CD1c-positive myeloid dendritic cell (primary cell): ENCODE results near the gene ZBTB7C.

Experiments
- DNase-seq: peaks from one replicate; pipeline ENCODE4 v3.0.0-alpha.2; 2016; ENCODE audit errors: extremely low spot score

The ZBTB7C gene

DNA sequence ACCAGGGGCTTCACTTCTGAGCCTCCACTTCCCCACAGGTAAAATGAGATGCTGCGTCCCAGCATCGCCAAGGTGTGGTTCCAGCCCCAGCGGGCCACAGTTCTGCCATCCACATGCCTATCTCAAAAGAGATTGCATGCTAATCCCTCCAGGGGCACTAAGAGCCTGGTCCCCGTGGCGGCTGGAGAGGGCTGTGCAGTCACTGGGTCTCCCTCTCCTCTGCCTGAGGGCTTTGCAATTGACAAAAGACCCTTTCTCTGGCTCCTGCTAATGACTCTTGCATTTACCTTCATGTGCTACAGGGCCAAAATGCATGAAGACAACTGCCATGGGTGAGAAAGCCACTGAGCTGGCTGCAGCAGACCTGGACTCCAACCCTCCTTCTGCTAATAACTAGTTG lies 18.5 kb downstream of the ZBTB7C start:
- no peak for DNase-seq

DNA sequence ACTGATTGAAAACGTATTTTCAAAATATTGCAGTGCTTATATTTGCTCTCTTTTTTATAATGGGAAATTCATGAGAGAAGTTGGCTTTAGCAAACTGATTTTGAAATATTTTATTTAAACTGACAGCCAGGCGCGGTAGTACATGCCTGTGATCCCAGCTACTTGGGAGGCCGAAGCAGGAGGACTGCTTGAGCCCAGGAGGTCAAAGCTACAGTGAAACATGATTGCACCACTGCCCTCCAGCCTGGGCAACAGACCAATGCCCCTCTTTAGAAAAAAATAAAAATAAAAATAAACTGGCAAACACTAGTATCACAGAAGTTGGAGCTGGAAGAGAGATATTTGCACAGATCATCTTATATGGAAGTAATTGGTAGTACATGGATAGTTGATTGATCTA lies 20.7 kb downstream of the ZBTB7C start:
- no peak for DNase-seq

GRCh38 chr18:48387300-48387699 lies 21.9 kb downstream of the ZBTB7C start:
- no peak for DNase-seq

DNA sequence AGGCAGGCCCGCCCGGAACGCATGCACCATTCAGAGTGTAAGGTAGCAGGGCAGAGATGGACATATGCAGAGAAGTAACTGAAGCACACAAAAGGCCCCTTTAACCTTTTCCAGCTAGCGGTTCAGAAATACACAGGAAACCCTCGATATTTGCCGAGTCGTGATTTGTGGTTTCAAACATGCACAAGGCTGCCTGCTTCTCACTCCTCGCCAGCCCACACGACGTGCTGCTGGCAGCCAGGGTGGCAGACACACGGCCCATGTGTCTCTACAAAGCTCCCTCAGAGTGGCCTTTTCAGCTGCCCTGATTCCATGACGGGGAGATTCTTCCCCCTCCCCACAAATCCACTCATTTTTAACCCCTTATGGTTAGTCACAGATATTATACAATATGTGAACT lies 23.6 kb downstream of the ZBTB7C start:
- no peak for DNase-seq

- DNase-seq: no peak
Measured at GRCh38 chr18:48376934-48377333, 32.2 kb downstream of the ZBTB7C start.

GRCh38 chr18:48376406-48376805 lies 32.8 kb downstream of the ZBTB7C start:
- no peak for DNase-seq

- no peak for DNase-seq
Measured at GRCh38 chr18:48375150-48375800, 33.9 kb downstream of the ZBTB7C start.

- DNase-seq: no peak
Measured at GRCh38 chr18:48374423-48375149, 34.6 kb downstream of the ZBTB7C start.

GRCh38 chr18:48371854-48372602 lies 37.2 kb downstream of the ZBTB7C start:
- DNase-seq: no peak

DNA sequence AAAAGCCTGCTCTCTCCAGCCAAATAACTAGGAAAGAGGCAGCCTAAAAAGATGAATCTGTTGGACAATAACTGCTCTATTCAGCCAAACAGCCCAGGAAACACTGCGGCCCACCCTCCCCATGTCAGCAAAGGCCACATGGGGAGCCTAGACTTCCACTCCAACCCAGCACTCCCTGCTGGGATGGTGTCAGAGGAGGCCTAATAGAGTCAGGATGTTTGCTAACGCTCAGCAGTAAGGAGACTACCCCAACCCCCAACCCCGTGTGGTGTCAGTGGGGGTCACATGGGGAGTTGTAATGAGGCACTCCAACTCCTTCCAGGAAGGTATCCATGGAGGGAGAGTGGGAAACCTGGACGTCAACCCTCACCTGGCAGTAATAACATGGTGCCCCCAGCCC lies 41.6 kb downstream of the ZBTB7C start:
- no peak for DNase-seq

DNA sequence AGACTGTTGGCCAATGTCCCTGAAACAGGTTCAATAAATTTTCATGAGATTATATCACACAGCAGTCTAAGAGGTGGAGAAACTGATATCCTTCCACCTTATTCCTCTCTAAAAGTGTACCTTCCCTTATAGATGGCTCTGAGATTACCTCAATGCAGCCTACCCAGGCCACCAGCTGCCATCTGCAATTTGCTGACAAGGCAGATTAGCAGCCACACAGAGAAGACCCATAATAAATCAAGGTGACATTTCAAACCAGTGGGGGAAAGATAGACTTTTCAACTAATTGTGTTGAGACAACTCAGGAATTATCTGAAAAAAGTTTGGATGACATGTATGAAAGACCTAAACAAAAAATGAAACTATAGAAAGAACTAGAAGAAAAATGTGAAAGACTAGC lies 43.2 kb downstream of the ZBTB7C start:
- DNase-seq: no peak

GRCh38 chr18:48364146-48364545 lies 45.0 kb downstream of the ZBTB7C start:
- DNase-seq: no peak

GRCh38 chr18:48363175-48363574 lies 46.0 kb downstream of the ZBTB7C start:
- no peak for DNase-seq

- no peak for DNase-seq
Measured at GRCh38 chr18:48361801-48362200, 47.4 kb downstream of the ZBTB7C start.

GRCh38 chr18:48360376-48361021 lies 48.7 kb downstream of the ZBTB7C start:
- no peak for DNase-seq

- DNase-seq: no peak
Measured at GRCh38 chr18:48359626-48360025, 49.6 kb downstream of the ZBTB7C start.

DNA sequence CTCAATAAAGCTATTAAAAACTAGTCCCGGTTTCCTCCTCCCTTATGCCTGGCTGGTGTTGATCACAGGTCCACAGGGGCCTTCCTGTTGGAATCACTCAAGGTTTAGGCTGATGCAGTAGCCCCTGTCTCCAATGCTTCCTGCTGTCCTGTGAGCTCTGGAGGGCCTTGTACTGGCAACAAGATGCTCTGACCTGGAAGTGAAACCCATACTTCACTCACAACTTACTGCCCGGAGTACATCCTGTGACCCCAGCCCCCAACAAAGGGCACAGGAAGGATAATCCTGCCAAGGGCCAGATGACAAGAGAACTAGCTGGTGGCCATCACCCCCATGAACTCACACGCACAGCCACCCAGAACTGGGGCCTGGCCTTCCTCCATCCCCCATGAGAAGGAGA lies 50.3 kb downstream of the ZBTB7C start:
- DNase-seq: no peak

- no peak for DNase-seq
Measured at GRCh38 chr18:48356909-48357631, 52.1 kb downstream of the ZBTB7C start.

GRCh38 chr18:48356151-48356745 lies 52.9 kb downstream of the ZBTB7C start:
- DNase-seq: no peak

DNA sequence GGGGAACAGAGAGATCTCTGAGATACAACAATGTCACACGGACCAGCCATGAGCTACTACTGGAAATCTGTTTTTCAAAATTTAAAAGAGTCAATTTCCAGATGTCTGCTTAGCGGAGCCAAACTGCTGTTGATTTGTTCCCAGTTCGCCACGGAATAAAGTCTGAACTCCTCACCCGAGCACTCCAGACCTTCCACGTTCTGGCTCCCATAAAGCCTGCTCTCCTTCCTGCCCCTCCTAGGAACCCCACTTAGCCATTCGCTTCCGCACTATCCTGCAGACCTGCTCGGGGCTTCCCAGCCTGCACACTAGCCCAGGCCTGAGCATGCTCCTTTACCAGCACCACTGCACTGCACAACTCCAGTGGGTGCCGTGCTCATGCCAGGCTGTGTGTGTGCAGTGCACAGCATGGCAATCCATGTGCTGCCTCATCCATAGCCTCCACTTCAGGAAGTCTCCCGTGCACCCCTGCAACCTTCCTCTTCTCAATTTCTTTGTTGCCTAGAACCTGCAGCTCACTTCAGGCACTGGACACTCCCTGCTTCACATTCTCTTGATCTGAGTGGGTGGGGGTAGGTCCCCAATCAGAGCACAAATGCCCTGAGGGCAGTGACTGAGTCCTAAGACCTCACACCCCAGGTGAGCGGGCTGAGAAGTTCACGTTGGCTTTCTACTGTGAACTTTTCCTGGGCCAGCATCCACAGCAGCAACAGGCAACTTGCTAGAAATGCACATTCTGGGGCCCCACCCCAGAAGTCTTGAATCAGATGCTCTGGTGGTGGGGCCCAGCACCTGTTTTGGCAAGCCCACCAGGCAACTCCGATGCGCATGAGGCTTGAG lies 53.7 kb downstream of the ZBTB7C start:
- no peak for DNase-seq
